Transverse colon (tissue), 4 donors: ENCODE data around the gene ACSM2B. TPM values are rescaled to one million over a fixed set of nuclear protein-coding genes. Genes with fewer than 3 reads are reported as not detected.
A peak's percentile ranks its signal among the peaks of the same experiment; 100 is the strongest.

ENCODE experiments used
- DNase-seq: peaks from one replicate; pipeline ENCODE4 v3.0.0-alpha.2; 2019
- H3K27ac ChIP-seq, 4 donors: fragments of 200-600 bp; sonication (generic); 2 replicates each; pipeline ENCODE4 v1.5.1; 2016 to 2018; ENCODE audit warnings: inconsistent platforms in 4 of 4
- H3K27me3 ChIP-seq: fragments of 200-600 bp; sonication (generic); 2 replicates; pipeline ENCODE4 v1.5.1; 2017; ENCODE audit warnings: inconsistent platforms
- H3K36me3 ChIP-seq, 4 donors: fragments of 200-600 bp; sonication (generic); 2 replicates each; pipeline ENCODE4 v1.5.1; 2017 to 2019; ENCODE audit warnings: inconsistent platforms in 4 of 4
- H3K4me1 ChIP-seq, 4 donors: fragments of 200-600 bp; sonication (generic); 2 replicates each; pipeline ENCODE4 v1.5.1; 2017 to 2020; ENCODE audit warnings: inconsistent platforms in 4 of 4
- H3K4me3 ChIP-seq, 4 donors: fragments of 200-600 bp; sonication (generic); 1 replicate in 1 of 4; 2 replicates in 3 of 4; pipeline versions ENCODE4 v1.5.1 to v1.6.1; 2017 to 2019; ENCODE audit warnings: inconsistent platforms in 4 of 4
- H3K9me3 ChIP-seq, 2 donors: fragments of 200-600 bp; sonication (generic); 2 replicates each; pipeline ENCODE4 v1.5.1; 2017 to 2019; ENCODE audit warnings: inconsistent platforms in 2 of 2
- EP300 ChIP-seq: sonication (generic); formaldehyde crosslinking; IDR thresholded peaks from one replicate; pipeline ENCODE4 v1.6.1; 2017; ENCODE audit warnings: antibody characterized with exemption, low read depth
- POLR2A ChIP-seq: fragments of 450-650 bp; IDR thresholded peaks from one replicate; pipeline ENCODE4 v1.6.1; 2016; ENCODE audit warnings: antibody characterized with exemption, mild to moderate bottlenecking, moderate library complexity
- POLR2AphosphoS5 ChIP-seq, 3 donors: sonication (generic); formaldehyde crosslinking; IDR thresholded peaks; one replicate each; pipeline ENCODE4 v1.6.1; 2016; ENCODE audit warnings: antibody characterized with exemption in 3 of 3
- WGBS, 2 donors: methylation state at CpG; one replicate each; pipeline ENCODE4 v1.1.5; 2018; ENCODE audit warnings: low coverage in 1 of 2; 5-methylcytosine and 5-hydroxymethylcytosine counted together
- in situ Hi-C, 4 donors: fragments of 200-750 bp; cut with MboI; loops; one replicate each; pipeline versions ENCODE4 v1.15.0 to v1.15.1; 2017; ENCODE audit warnings: low sequenced_read_pairs in 3 of 4, low pct_ligation_motif_present in 1 of 4, low pct_unique_long_range_greater_than_20kb in 1 of 4
- intact Hi-C: fragments of 100-400 bp; cut with DNase I; formaldehyde crosslinking; loops from one replicate; pipeline ENCODE4 v1.15.1; 2023; ENCODE audit warnings: low total_unique reads
- total RNA-seq, 4 donors: library from RNA; depleted of rRNA; stranded (reverse); fragments of >200 nt; gene quantifications; one replicate each; pipeline ENCODE4 v1.1.0, GENCODE V29; 2016
- TF ChIP-seq, protein P1 (sequence below), 5 experiments: fragments of 200-600 bp in 3 of 5; fragments of 450-650 bp in 2 of 5; sonication (generic) in 3 of 5; IDR thresholded peaks; 1 replicate in 2 of 5; 2 replicates in 3 of 5; pipeline ENCODE4 v1.5.1; 2016 to 2017; ENCODE audit warnings: antibody characterized with exemption in 5 of 5, inconsistent platforms in 3 of 5, mild to moderate bottlenecking in 2 of 5, moderate library complexity in 1 of 5

ACSM2B gene
- total RNA-seq, 4 donors from 2014 or later, result not detected

DNA sequence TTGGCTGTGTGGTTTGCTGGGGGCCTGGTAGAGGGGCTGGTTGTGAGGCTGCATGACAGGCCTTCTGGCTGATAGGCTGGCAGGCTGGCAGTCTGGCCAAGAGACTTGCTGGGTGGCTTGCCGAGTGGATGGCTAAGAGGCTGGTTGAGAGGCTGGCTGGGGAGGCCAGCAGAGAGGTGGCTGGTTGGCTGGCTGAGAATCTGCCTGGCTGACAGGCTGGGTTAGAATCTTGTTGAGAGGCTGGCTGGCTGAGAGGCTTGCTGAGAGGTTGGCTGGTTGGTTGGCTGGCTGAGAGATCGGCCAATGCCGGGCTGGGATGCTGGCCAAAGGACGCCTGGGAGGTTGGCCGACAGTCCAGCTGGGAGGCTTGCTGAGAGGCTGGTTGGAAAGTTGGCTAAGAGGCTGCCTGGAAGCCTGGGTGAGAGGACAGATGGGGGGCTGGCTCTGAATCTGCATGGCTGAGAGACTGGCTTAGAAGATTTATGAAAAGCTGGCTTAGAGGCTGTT is 35.9 kb upstream of the ACSM2B start:
- H3K36me3 ChIP-seq, result no peaks in the 10 kb centered on the region
- H3K27ac ChIP-seq, result peak overlapping the region in 3 of 4 donors; percentile 25 to 44 (median 42)
- 63 to 72% methylated on average over 1 to 5 of the region's 5 CpGs for WGBS, 2 donors
- H3K4me1 ChIP-seq, result no peaks in the 10 kb centered on the region
- intact Hi-C loops (no loop called here), in situ Hi-C loops (loop anchor here in 1 of 4 donors (25.0 kb wide), 1 partner anchor 100 kb away; no protein-coding TSS in a partner anchor)
- no peak overlapping the region for H3K4me3 ChIP-seq
- no peak for TF ChIP-seq EP300
- TF ChIP-seq, protein P1, sequence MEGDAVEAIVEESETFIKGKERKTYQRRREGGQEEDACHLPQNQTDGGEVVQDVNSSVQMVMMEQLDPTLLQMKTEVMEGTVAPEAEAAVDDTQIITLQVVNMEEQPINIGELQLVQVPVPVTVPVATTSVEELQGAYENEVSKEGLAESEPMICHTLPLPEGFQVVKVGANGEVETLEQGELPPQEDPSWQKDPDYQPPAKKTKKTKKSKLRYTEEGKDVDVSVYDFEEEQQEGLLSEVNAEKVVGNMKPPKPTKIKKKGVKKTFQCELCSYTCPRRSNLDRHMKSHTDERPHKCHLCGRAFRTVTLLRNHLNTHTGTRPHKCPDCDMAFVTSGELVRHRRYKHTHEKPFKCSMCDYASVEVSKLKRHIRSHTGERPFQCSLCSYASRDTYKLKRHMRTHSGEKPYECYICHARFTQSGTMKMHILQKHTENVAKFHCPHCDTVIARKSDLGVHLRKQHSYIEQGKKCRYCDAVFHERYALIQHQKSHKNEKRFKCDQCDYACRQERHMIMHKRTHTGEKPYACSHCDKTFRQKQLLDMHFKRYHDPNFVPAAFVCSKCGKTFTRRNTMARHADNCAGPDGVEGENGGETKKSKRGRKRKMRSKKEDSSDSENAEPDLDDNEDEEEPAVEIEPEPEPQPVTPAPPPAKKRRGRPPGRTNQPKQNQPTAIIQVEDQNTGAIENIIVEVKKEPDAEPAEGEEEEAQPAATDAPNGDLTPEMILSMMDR (IDR thresholded peaks at IDR 0.05), result no peak
- TF ChIP-seq POLR2A, result no peak
- TF ChIP-seq POLR2AphosphoS5 (IDR thresholded peaks at IDR 0.05), result no peak
- H3K9me3 ChIP-seq, result no peaks in the 10 kb centered on the region
- no peak for DNase-seq
- no peaks in the 10 kb centered on the region for H3K27me3 ChIP-seq

DNA sequence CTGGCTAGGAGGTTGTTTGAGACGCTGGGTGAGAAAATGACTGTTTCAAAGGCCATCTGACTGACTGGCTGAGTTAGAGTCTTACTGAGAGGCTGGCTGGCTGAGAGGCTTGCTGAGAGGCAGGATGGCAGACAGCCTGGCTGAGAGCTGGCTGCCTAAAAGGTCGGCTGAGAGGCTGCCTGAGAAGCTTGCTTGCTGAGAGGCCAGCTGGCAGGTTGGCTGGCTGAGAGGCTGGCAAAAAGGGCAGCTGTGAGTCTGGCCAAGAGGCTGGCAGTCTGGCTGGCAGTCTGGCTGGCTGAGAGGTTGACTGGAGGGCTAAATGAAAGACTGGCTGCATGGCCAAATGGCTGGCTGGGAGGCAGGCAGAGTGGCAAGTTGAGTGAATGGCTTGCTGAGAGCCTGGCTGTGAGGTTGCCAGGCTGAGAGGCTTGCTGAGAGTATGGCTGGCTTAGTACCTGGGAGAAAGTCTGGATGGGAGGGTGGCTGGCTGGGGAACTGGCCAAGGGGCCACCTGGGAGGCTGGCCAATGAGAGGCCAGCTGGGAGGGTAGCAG is 35.3 kb upstream of the ACSM2B start:
- no peak overlapping the region for H3K4me3 ChIP-seq
- in situ Hi-C loops (loop anchor here in 1 of 4 donors (25.0 kb wide), 1 partner anchor 101 kb away; no protein-coding TSS in a partner anchor), intact Hi-C loops (no loop called here)
- peak overlapping the region in 3 of 4 donors; percentile 25 to 44 (median 42) for H3K27ac ChIP-seq
- H3K36me3 ChIP-seq, result no peaks in the 10 kb centered on the region
- WGBS, 2 donors, result 41% methylated on average over 2 of the region's 2 CpGs; no CpG with 5 or more reads in 1 of the 2 donors
- no peaks in the 10 kb centered on the region for H3K4me1 ChIP-seq
- H3K27me3 ChIP-seq, result no peaks in the 10 kb centered on the region
- TF ChIP-seq POLR2AphosphoS5 (IDR thresholded peaks at IDR 0.05), result no peak
- no peak for TF ChIP-seq EP300
- no peaks in the 10 kb centered on the region for H3K9me3 ChIP-seq
- DNase-seq, result no peak

DNA sequence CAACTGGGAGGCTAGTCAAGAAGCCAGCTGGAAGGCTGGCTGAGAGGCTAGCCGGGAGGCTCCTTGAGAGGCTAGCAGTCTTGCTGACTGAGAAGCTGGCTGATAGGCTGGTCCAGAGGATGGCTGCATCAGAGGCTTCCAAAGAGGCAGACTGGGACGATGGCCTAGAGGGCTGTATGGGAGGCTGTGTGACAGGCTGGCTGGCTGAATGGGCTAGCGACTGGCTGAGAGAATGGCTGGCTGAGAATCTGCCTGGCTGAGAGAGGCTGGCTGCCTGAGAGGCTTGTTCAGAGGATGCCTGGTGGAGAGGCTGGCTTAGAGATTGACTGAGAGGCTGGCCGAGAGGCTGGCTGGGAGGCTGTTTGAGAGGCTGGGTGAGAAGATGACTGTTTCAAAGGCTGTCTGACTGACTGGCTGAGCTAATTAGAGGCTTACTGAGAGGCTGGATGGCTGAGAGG is 34.8 kb upstream of the ACSM2B start:
- Histone ChIP-seq H3K27me3 (no peaks in the 10 kb centered on the region), H3K4me3 (no peak overlapping the region), H3K9me3 (no peaks in the 10 kb centered on the region), H3K4me1 (no peaks in the 10 kb centered on the region), H3K36me3 (no peaks in the 10 kb centered on the region), H3K27ac (peak overlapping the region in 3 of 4 donors; percentile 25 to 44 (median 42))
- DNase-seq, result no peak
- TF ChIP-seq, protein P1 (IDR thresholded peaks at IDR 0.05), result no peak
- TF ChIP-seq POLR2A (no peak), POLR2AphosphoS5 (IDR thresholded peaks at IDR 0.05) (no peak), EP300 (no peak)
- WGBS, 2 donors, result 63 to 67% methylated on average over 1 to 4 of the region's 4 CpGs
- intact Hi-C loops, result no loop called here
- in situ Hi-C loops, result loop anchor here in 1 of 4 donors (25.0 kb wide), 1 partner anchor 101 kb away; no protein-coding TSS in a partner anchor

DNA sequence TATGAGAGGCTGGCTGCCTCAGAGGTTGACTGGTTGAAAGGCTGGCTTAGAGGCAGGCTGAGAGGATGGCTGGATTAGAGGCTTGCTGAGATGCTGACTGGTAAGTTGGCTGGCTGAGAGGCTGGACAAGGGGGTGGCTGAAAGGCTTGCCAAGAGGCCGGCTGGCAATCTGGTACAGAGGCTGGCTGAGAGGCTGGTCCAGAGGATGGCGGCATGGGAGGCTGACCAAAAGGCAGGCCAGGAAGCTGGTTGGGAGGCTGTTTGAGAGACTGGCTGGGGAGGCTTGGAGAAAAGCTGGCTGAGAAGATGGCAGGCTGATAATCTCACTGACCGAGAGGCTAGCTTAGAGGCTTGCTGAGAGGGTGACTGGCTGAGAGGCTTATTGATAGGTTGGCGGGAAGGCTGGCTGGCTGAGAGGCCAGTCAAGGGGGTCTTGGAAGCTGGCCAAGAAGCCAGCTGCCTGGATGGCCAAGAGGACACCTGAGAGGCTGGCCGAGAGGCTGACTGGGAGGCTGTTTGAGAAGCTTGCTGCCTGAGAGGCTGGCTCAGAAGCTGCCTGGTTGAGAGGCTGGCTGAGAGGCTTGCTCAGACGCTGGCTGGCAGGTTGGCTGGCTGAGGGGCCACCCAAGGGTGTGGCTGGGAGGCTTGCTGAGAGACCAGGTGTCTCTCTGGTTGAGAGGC is 34.2 kb upstream of the ACSM2B start:
- no peak overlapping the region for H3K4me3 ChIP-seq
- intact Hi-C loops, result no loop called here
- peak overlapping the region in 1 of 4 donors; percentile 44 for H3K27ac ChIP-seq
- DNase-seq, result no peak
- in situ Hi-C loops, result loop anchor here in 1 of 4 donors (25.0 kb wide), 1 partner anchor 102 kb away; no protein-coding TSS in a partner anchor
- no peaks in the 10 kb centered on the region for H3K27me3 ChIP-seq
- no peak for TF ChIP-seq EP300
- no peak for TF ChIP-seq POLR2A
- TF ChIP-seq POLR2AphosphoS5 (IDR thresholded peaks at IDR 0.05), result no peak
- TF ChIP-seq, protein P1 (IDR thresholded peaks at IDR 0.05), result no peak
- no peaks in the 10 kb centered on the region for H3K36me3 ChIP-seq
- no peaks in the 10 kb centered on the region for H3K4me1 ChIP-seq
- WGBS, 2 donors, result 53% methylated on average over 6 of the region's 6 CpGs; no CpG with 5 or more reads in 1 of the 2 donors
- no peaks in the 10 kb centered on the region for H3K9me3 ChIP-seq
